ENCODE data around the gene MRC2.

Gene MRC2

DNA sequence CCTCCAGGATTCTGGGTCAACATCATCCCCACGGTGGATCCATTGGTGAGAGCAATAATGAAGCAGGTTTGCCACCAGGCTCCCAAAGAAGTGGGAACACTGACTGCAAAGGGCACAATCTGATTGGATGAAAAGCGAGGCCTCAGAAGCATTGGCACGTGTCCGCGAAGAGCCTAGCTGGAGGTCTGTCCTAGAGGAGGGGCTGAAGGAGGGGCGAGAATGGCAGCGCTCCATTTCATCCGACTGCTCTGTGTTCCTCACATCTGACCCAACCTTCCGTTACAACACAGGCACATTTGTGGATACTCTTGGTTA lies 79.9 kb downstream of the MRC2 start:
- H3K4me2 ChIP-seq (ENCODE audit: low read length) = no peak overlapping the region
- H3K79me2 ChIP-seq = no peaks in the 10 kb centered on the region
- H3K4me1 ChIP-seq = peaks cover 33% of the 10 kb centered on the region
- no peak overlapping the region for H3K4me3 ChIP-seq (ENCODE audit: low read depth, low read length)
- no peaks in the 10 kb centered on the region for H3K36me3 ChIP-seq (ENCODE audit: control insufficient read depth, insufficient read depth, low read length)
- TF ChIP-seq, protein P1, sequence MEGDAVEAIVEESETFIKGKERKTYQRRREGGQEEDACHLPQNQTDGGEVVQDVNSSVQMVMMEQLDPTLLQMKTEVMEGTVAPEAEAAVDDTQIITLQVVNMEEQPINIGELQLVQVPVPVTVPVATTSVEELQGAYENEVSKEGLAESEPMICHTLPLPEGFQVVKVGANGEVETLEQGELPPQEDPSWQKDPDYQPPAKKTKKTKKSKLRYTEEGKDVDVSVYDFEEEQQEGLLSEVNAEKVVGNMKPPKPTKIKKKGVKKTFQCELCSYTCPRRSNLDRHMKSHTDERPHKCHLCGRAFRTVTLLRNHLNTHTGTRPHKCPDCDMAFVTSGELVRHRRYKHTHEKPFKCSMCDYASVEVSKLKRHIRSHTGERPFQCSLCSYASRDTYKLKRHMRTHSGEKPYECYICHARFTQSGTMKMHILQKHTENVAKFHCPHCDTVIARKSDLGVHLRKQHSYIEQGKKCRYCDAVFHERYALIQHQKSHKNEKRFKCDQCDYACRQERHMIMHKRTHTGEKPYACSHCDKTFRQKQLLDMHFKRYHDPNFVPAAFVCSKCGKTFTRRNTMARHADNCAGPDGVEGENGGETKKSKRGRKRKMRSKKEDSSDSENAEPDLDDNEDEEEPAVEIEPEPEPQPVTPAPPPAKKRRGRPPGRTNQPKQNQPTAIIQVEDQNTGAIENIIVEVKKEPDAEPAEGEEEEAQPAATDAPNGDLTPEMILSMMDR (IDR thresholded peaks at IDR 0.05) = no peak
- H3K27me3 ChIP-seq (ENCODE audit: control insufficient read depth, insufficient read depth, low read length) = no peaks in the 10 kb centered on the region
- H3K9me3 ChIP-seq (ENCODE audit: control insufficient read depth, low read length) = no peaks in the 10 kb centered on the region
- no peak overlapping the region for H3K9ac ChIP-seq
- no peak overlapping the region for H3K27ac ChIP-seq
- H2AFZ ChIP-seq = no peak overlapping the region

DNA sequence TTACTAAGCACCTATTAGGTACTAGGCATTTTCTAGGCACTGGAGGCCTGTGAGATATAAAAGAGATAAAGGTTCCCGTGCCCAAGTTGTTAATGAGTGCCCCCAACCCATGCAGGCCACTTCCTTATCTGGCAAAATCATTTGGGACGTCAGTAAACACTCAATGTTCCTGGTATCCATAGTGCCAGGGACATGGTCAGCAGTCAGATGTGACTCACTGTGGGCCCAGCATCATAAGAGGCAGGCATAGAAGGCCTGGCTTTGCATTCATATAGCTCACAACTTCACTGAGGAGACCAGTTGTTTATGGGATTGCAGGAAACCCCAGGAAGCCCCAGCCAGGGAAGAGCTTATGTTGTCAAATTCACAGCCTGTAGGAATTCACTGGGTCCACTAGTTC lies 81.1 kb downstream of the MRC2 start:
- H3K9me3 ChIP-seq (ENCODE audit: control insufficient read depth, low read length) = no peaks in the 10 kb centered on the region
- no peaks in the 10 kb centered on the region for H3K36me3 ChIP-seq (ENCODE audit: control insufficient read depth, insufficient read depth, low read length)
- no peaks in the 10 kb centered on the region for H3K79me2 ChIP-seq
- H2AFZ ChIP-seq = no peak overlapping the region
- TF ChIP-seq, protein P1 (IDR thresholded peaks at IDR 0.05) = no peak
- no peaks in the 10 kb centered on the region for H3K27me3 ChIP-seq (ENCODE audit: control insufficient read depth, insufficient read depth, low read length)
- no peak overlapping the region for H3K9ac ChIP-seq
- H3K4me2 ChIP-seq (ENCODE audit: low read length) = no peak overlapping the region
- no peak overlapping the region for H3K27ac ChIP-seq
- no peak overlapping the region for H3K4me3 ChIP-seq (ENCODE audit: low read depth, low read length)
- H3K4me1 ChIP-seq = peaks cover 25% of the 10 kb centered on the region

DNA sequence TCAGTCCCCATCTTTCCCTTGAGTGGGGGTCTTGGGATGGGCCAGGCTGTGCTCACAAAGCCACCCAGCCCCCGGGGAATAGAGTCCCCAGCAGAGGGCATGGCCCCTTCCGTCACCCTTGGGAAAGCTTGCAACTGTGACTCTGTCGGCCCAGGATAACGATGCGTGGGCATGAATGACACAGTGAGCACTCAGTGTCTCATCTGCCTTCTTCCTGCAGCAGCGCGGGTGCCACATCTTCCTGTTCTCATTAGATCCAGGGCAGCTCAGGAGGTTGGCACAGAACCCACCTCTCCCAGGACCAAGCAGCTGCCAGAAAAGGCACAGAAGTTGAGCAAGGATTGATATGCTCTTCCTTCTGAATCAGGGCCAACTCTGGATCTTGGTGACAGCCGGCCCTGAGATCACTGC lies 84.7 kb downstream of the MRC2 start:
- Histone ChIP-seq H3K4me1 (peaks cover 27% of the 10 kb centered on the region), H3K9ac (no peak overlapping the region), H3K4me2 (ENCODE audit: low read length) (no peak overlapping the region), H3K79me2 (no peaks in the 10 kb centered on the region), H3K4me3 (ENCODE audit: low read depth, low read length) (no peak overlapping the region), H3K9me3 (ENCODE audit: control insufficient read depth, low read length) (no peaks in the 10 kb centered on the region), H3K36me3 (ENCODE audit: control insufficient read depth, insufficient read depth, low read length) (no peaks in the 10 kb centered on the region), H2AFZ (peak overlapping the region; percentile 67), H3K27ac (no peak overlapping the region), H3K27me3 (ENCODE audit: control insufficient read depth, insufficient read depth, low read length) (no peaks in the 10 kb centered on the region)
- TF ChIP-seq, protein P1 (IDR thresholded peaks at IDR 0.05) = no peak

- Histone ChIP-seq H3K4me2 (ENCODE audit: low read length) (no peak overlapping the region), H3K9me3 (ENCODE audit: control insufficient read depth, low read length) (no peaks in the 10 kb centered on the region), H3K4me3 (ENCODE audit: low read depth, low read length) (no peak overlapping the region), H3K27me3 (ENCODE audit: control insufficient read depth, insufficient read depth, low read length) (no peaks in the 10 kb centered on the region), H3K79me2 (no peaks in the 10 kb centered on the region), H3K27ac (no peak overlapping the region), H3K36me3 (ENCODE audit: control insufficient read depth, insufficient read depth, low read length) (no peaks in the 10 kb centered on the region), H2AFZ (peak overlapping the region; percentile 29), H3K9ac (no peak overlapping the region), H3K4me1 (peaks cover 38% of the 10 kb centered on the region)
- TF ChIP-seq, protein P1 (IDR thresholded peaks at IDR 0.05) = no peak
Measured at GRCh38 chr17:62713086-62713881, 85.8 kb downstream of the MRC2 start.
